AG10803 (cell line): ENCODE data around the gene FHDC1.

Experiments
- DNase-seq: peaks from one replicate; pipeline ENCODE4 v3.0.0; 2010; ENCODE audit warnings: low read depth
- H3K4me3 ChIP-seq: 2 replicates; pipeline ENCODE4 v1.5.1; 2011; ENCODE audit warnings: mild to moderate bottlenecking, low read length, control low read depth
- TF ChIP-seq, protein P1 (sequence below): conservative IDR thresholded peaks from 2 replicates; pipeline ENCODE4 v1.5.1; 2011; ENCODE audit warnings: mild to moderate bottlenecking, low read length, control low read depth, inconsistent platforms

The FHDC1 gene

DNA sequence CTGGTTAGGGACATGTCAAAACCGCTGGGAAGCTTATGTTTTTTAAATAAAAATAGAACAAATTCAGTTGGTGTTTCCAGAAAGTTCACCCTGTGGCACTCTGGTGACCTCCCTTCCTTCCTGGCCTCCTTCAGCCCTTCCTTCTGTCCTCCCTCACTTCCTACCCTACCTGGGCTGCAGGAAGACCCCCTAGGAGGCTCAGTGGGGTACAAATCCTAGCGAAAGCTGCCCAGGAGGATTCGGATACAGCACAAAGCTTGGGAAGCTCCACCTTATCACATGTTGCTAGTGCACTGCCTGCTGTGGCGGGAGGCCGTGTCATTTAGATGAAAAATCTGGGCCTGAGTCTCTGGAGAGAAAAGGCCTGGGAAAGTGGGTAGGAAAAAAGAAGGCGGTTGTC, 60.5 kb downstream of the FHDC1 start:
- TF ChIP-seq, protein P1, sequence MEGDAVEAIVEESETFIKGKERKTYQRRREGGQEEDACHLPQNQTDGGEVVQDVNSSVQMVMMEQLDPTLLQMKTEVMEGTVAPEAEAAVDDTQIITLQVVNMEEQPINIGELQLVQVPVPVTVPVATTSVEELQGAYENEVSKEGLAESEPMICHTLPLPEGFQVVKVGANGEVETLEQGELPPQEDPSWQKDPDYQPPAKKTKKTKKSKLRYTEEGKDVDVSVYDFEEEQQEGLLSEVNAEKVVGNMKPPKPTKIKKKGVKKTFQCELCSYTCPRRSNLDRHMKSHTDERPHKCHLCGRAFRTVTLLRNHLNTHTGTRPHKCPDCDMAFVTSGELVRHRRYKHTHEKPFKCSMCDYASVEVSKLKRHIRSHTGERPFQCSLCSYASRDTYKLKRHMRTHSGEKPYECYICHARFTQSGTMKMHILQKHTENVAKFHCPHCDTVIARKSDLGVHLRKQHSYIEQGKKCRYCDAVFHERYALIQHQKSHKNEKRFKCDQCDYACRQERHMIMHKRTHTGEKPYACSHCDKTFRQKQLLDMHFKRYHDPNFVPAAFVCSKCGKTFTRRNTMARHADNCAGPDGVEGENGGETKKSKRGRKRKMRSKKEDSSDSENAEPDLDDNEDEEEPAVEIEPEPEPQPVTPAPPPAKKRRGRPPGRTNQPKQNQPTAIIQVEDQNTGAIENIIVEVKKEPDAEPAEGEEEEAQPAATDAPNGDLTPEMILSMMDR: no peak
- no peak overlapping the region for H3K4me3 ChIP-seq
- DNase-seq: no peak

- TF ChIP-seq, protein P1: no peak
- no peak for DNase-seq
- H3K4me3 ChIP-seq: no peak overlapping the region
Measured at GRCh38 chr4:152997288-152997687, 61.2 kb downstream of the FHDC1 start.

- TF ChIP-seq, protein P1: no peak
- DNase-seq: no peak
- H3K4me3 ChIP-seq: no peak overlapping the region
Measured at GRCh38 chr4:152997771-152998487, 61.8 kb downstream of the FHDC1 start.

GRCh38 chr4:152998861-152999260, 62.7 kb downstream of the FHDC1 start:
- TF ChIP-seq, protein P1: no peak
- no peak overlapping the region for H3K4me3 ChIP-seq
- DNase-seq: no peak

- H3K4me3 ChIP-seq: no peak overlapping the region
- no peak for DNase-seq
- TF ChIP-seq, protein P1: no peak
Measured at GRCh38 chr4:152999346-153000075, 63.4 kb downstream of the FHDC1 start.

DNA sequence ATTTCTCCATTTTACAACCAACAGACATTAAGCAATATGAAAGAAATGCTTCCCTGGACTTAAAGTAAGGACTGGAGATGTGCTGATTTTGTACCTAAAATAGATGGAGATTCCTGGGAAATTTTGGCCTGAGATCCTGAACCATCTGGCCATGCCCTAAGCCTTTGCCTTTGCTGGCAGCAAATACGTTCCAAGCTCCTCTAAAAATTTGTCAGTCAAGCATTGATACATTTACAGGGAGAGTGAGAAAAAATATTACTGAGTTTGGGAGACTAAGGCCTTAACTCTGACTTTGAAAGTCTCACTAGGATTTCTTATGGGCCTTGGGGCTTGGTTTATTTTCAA, 63.9 kb downstream of the FHDC1 start:
- H3K4me3 ChIP-seq: no peak overlapping the region
- TF ChIP-seq, protein P1: no peak
- no peak for DNase-seq

DNA sequence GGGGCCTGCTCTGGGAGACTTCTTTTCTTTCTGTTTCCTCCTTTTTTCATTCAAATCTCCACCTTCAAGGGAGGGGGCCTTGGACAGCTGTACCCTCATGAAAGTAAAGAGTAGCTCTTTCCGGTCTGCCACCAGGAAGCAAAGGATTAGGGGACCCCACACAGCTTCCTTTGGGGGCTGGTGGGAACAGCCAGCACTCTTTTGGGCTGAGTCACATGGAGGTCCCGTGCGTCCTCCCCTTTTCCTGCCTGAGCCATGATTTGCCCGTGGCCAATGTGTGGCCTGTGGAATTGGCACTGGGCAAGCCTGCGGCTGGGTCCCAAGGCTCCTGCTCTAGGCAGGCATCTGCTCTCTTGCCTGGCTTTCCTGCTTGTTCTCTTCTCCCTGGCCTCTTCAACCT, 65.5 kb downstream of the FHDC1 start:
- no peak overlapping the region for H3K4me3 ChIP-seq
- TF ChIP-seq, protein P1: no peak
- DNase-seq: no peak
